Panc1 (cell line): Measurements from ENCODE around the gene TBC1D22A. TPM values are rescaled to one million over a fixed set of nuclear protein-coding genes. Genes with fewer than 3 reads are reported as not detected.

ENCODE experiments used
- ATAC-seq: fragments of 200-7000 bp; cut with Tn5 transposase; 2 replicates; pipeline ENCODE4 v1.9.1; 2020; ENCODE audit warnings: mild to moderate bottlenecking, moderate library complexity
- BruUV-seq: library from RNA; stranded (reverse); fragments of 400-500 nt; replicated peaks from 2 replicates; lab custom pipeline; 2021; lab: Mats Ljungman, UMichigan
- CTCF ChIA-PET: fragments of 300-600 bp; sonication (Branson Sonifier 250); formaldehyde crosslinking; loops from one replicate; lab custom pipeline; 2022; ENCODE audit warnings: antibody characterized with exemption; lab: Charles Lee
- POLR2A ChIA-PET: fragments of 300-600 bp; sonication (Branson Sonifier 250); formaldehyde crosslinking; loops from one replicate; lab custom pipeline; 2022; ENCODE audit warnings: antibody characterized with exemption; lab: Charles Lee
- DNase-seq: peaks from one replicate; pipeline ENCODE4 v3.0.0-alpha.2; 2010; ENCODE audit warnings: low read depth, low spot score
- H3K27ac ChIP-seq: 2 replicates; pipeline ENCODE4 v1.5.1; 2011; ENCODE audit warnings: mild to moderate bottlenecking, low read length, inconsistent platforms
- H3K27me3 ChIP-seq: fragments of 200-500 bp; sonication (Bioruptor generic); 2 replicates; pipeline ENCODE4 v1.6.0; 2014; ENCODE audit warnings: low read length, inconsistent platforms; ENCODE audit not compliant: control insufficient read depth, insufficient read depth
- H3K36me3 ChIP-seq: fragments of 200-500 bp; sonication (Bioruptor generic); 2 replicates; pipeline ENCODE4 v1.5.1; 2014; ENCODE audit warnings: inconsistent platforms, mild to moderate bottlenecking, low read length, moderate library complexity; ENCODE audit not compliant: control insufficient read depth, insufficient read depth
- H3K4me1 ChIP-seq: 2 replicates; pipeline ENCODE4 v1.5.1; 2011; ENCODE audit warnings: inconsistent platforms, mild to moderate bottlenecking, low read length, moderate library complexity; ENCODE audit not compliant: control insufficient read depth, insufficient read depth
- H3K4me3 ChIP-seq, 2 experiments: 2 replicates each; pipeline ENCODE4 v1.5.1; 2011 to 2012; ENCODE audit warnings: low read depth in 2 of 2, low read length in 2 of 2, mild to moderate bottlenecking in 2 of 2, inconsistent platforms in 1 of 2, moderate library complexity in 1 of 2
- H3K9me3 ChIP-seq: fragments of 200-500 bp; sonication (Bioruptor generic); 2 replicates; pipeline ENCODE4 v1.5.1; 2014; ENCODE audit warnings: low read depth, mild to moderate bottlenecking, inconsistent platforms, low read length, moderate library complexity; ENCODE audit not compliant: control insufficient read depth, insufficient read depth
- POLR2AphosphoS5 ChIP-seq: IDR thresholded peaks from 2 replicates; pipeline ENCODE4 v1.6.1; 2012; ENCODE audit warnings: mild to moderate bottlenecking, low read depth, low read length, moderate library complexity
- REST ChIP-seq, 2 experiments: IDR thresholded peaks; 2 replicates each; pipeline ENCODE4 v1.6.1; 2011 to 2012; ENCODE audit warnings: low read depth in 2 of 2, control low read depth in 1 of 2, low read length in 1 of 2, mild to moderate bottlenecking in 1 of 2, moderate library complexity in 1 of 2; ENCODE audit not compliant: insufficient read depth in 1 of 2
- SIN3A ChIP-seq: IDR thresholded peaks from 2 replicates; pipeline ENCODE4 v1.6.1; 2012; ENCODE audit warnings: low read depth, mild to moderate bottlenecking, low read length, moderate library complexity, borderline replicate concordance; ENCODE audit not compliant: insufficient read depth
- TCF7L2 ChIP-seq: IDR thresholded peaks from 2 replicates; pipeline ENCODE4 v1.6.1; 2011; ENCODE audit warnings: mild to moderate bottlenecking, low read depth, low read length, inconsistent platforms
- in situ Hi-C: cut with HindIII; loops from 2 replicates; pipeline ENCODE4 v1.10.0; 2016; ENCODE audit warnings: low sequenced_read_pairs, low pct_unique_long_range_greater_than_20kb
- intact Hi-C: fragments of 100-400 bp; cut with micrococcal nuclease; formaldehyde crosslinking; loops from one replicate; pipeline ENCODE4 v1.10.0; 2022; ENCODE audit not compliant: unreplicated experiment
- total RNA-seq: library from RNA; stranded (reverse); gene quantifications from one replicate; pipeline ENCODE4 v1.2.1, GENCODE V29; 2021; ENCODE audit not compliant: unreplicated experiment
- TF ChIP-seq, protein P1 (sequence below): fragments of 450-650 bp; IDR thresholded peaks from 2 replicates; pipeline ENCODE4 v1.5.1; 2017; ENCODE audit warnings: mild to moderate bottlenecking

The TBC1D22A gene
- total RNA-seq, 1 experiment from 2014 or later, result 28.7 TPM

DNA sequence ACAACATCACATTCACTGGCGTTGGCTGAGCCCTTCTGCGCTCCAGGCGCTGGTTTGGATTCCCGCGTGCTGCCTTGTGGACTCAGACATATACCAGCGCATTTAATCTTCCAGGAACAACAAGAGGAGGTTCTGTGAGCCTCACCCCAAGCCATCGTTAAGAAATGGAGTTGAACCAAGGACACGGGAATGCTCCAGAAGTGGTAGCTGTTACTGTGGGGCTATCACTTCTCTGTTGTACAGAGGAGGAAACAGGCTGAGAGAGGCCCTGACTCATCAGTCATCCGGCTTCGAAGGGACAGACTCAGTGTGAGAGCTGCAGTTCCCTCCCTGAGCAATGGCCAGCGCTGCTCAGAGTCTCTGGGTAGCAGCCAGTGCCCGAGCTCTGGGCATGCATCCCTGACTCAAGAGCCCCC is 291.3 kb downstream of the TBC1D22A start:
- ATAC-seq, result no peak
- no peak for DNase-seq
- in situ Hi-C loops (no loop called here), intact Hi-C loops (no loop called here)
- TF ChIP-seq REST (IDR thresholded peaks at IDR 0.05; ENCODE audit: insufficient read depth in 1 of 2, low read depth in 2 of 2, low read length in 1 of 2) (no peak), TCF7L2 (no peak), POLR2AphosphoS5 (no peak), SIN3A (no peak)
- TF ChIP-seq, protein P1, sequence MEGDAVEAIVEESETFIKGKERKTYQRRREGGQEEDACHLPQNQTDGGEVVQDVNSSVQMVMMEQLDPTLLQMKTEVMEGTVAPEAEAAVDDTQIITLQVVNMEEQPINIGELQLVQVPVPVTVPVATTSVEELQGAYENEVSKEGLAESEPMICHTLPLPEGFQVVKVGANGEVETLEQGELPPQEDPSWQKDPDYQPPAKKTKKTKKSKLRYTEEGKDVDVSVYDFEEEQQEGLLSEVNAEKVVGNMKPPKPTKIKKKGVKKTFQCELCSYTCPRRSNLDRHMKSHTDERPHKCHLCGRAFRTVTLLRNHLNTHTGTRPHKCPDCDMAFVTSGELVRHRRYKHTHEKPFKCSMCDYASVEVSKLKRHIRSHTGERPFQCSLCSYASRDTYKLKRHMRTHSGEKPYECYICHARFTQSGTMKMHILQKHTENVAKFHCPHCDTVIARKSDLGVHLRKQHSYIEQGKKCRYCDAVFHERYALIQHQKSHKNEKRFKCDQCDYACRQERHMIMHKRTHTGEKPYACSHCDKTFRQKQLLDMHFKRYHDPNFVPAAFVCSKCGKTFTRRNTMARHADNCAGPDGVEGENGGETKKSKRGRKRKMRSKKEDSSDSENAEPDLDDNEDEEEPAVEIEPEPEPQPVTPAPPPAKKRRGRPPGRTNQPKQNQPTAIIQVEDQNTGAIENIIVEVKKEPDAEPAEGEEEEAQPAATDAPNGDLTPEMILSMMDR, result no peak
- BruUV-seq, result no TSS peak
- H3K27ac ChIP-seq, result no peak overlapping the region
- H3K27me3 ChIP-seq, result no peaks in the 10 kb centered on the region
- no peaks in the 10 kb centered on the region for H3K9me3 ChIP-seq
- ChIA-PET CTCF (no interaction called here), POLR2A (interaction anchor here (0.6 kb wide), 1 partner anchor 157 kb away, joined by 3 read pairs; no protein-coding TSS in a partner anchor)
- H3K4me3 ChIP-seq, result no peak overlapping the region
- H3K4me1 ChIP-seq, result no peaks in the 10 kb centered on the region
- H3K36me3 ChIP-seq, result no peaks in the 10 kb centered on the region

DNA sequence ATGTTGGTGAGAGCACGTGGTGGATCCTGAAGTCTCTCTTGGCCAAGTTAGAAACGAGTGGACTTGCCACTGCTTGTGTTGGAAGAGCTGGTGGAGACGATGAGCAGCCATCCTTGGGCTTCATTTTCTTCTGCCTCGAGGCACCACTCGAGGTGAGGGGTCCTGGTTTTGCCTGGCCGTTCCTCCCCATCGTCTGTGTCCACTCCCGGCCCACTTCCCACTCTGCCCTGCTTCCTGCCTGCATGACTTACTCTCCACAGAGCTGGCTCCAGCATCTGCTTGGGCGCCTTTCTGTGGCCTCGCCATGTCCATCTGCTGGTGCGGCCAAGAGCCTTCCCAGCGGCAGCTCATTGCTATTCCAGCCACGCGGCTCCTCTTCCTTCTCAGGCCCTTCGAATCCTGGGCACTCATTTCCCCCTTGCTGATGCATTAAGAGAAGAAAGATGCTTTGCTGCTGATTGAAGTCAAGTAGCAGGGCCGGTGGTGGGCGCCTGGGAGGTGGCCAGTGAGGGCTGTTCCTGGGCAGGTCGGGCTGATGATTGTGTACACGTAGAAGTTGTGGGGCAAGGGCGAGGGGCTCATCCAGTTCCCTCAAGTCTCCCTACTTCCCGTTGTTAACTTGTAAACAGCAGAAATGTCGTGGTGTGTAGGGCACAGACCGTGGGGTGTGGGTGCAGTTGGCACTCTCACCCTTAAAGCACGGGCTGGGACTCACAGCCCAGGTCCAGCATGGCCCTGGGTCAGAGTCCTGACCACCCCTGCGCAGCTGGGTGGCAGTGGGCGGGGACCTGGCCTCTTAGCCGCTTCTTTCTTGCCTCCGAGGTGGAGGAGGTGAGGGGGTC is 292.0 kb downstream of the TBC1D22A start:
- Histone ChIP-seq H3K27me3 (no peaks in the 10 kb centered on the region), H3K36me3 (no peaks in the 10 kb centered on the region), H3K9me3 (no peaks in the 10 kb centered on the region), H3K27ac (no peak overlapping the region), H3K4me1 (no peaks in the 10 kb centered on the region), H3K4me3 (no peak overlapping the region)
- POLR2A ChIA-PET, result no interaction called here
- TF ChIP-seq, protein P1, result no peak
- no peak for TF ChIP-seq POLR2AphosphoS5
- TF ChIP-seq SIN3A, result no peak
- no peak for TF ChIP-seq REST (IDR thresholded peaks at IDR 0.05; ENCODE audit: insufficient read depth in 1 of 2, low read depth in 2 of 2, low read length in 1 of 2)
- TF ChIP-seq TCF7L2, result no peak
- CTCF ChIA-PET, result no interaction called here
- ATAC-seq (no peak), DNase-seq (no peak)
- no TSS peak for BruUV-seq
- in situ Hi-C loops (no loop called here), intact Hi-C loops (no loop called here)
